HepG2 (cell line): Measurements from ENCODE around the gene CDCA5. TPM values are rescaled to one million over a fixed set of nuclear protein-coding genes. Genes with fewer than 3 reads are reported as not detected.
A peak's percentile ranks its signal among the peaks of the same experiment; 100 is the strongest.

Source experiments
- BCL6 ChIP-seq: IDR thresholded peaks from 2 replicates; pipeline ENCODE4 v1.6.1; 2016; ENCODE audit warnings: missing genetic modification reagents, missing compliant biosample characterization
- EED ChIP-seq: sonication (generic); formaldehyde crosslinking; IDR thresholded peaks from 2 replicates; pipeline ENCODE4 v1.5.0; 2020; ENCODE audit warnings: mild to moderate bottlenecking, missing genetic modification reagents
- GABPB1 ChIP-seq: IDR thresholded peaks from 2 replicates; pipeline ENCODE4 v1.6.1; 2016; ENCODE audit warnings: mild to moderate bottlenecking, missing genetic modification reagents, moderate library complexity, missing compliant biosample characterization
- GFI1 ChIP-seq: sonication (generic); formaldehyde crosslinking; IDR thresholded peaks from 2 replicates; pipeline ENCODE4 v1.5.0; 2020; ENCODE audit warnings: missing genetic modification reagents, mild to moderate bottlenecking, borderline replicate concordance
- HNRNPLL ChIP-seq: fragments of 200-400 bp; formaldehyde crosslinking; IDR thresholded peaks from 2 replicates; pipeline ENCODE4 v1.6.1; 2017; ENCODE audit warnings: mild to moderate bottlenecking, low read depth, low read length; ENCODE audit not compliant: poor library complexity, severe bottlenecking
- KLF11 ChIP-seq: IDR thresholded peaks from 2 replicates; pipeline ENCODE4 v1.6.1; 2016; ENCODE audit warnings: missing compliant biosample characterization
- KMT2B ChIP-seq: IDR thresholded peaks from 2 replicates; pipeline ENCODE4 v1.6.1; 2016; ENCODE audit warnings: missing genetic modification reagents, missing compliant biosample characterization
- PCBP2 ChIP-seq: fragments of 200-400 bp; formaldehyde crosslinking; optimal IDR thresholded peaks from 2 replicates; pipeline ENCODE3; 2018; ENCODE audit warnings: low read length, low read depth; ENCODE audit not compliant: poor library complexity, severe bottlenecking
- PRMT3 ChIP-seq: sonication (generic); formaldehyde crosslinking; IDR thresholded peaks from 2 replicates; pipeline ENCODE4 v1.8.1; 2022; ENCODE audit warnings: low read depth, mild to moderate bottlenecking, moderate library complexity, missing genetic modification reagents, borderline replicate concordance
- REXO4 ChIP-seq: sonication (generic); formaldehyde crosslinking; IDR thresholded peaks from 2 replicates; pipeline ENCODE4 v1.8.0; 2022; ENCODE audit warnings: missing genetic modification reagents, mild to moderate bottlenecking, borderline replicate concordance
- SRSF1 ChIP-seq: fragments of 200-400 bp; formaldehyde crosslinking; optimal IDR thresholded peaks from 2 replicates; pipeline ENCODE3; 2017; ENCODE audit warnings: mild to moderate bottlenecking, low read depth, low read length, moderate library complexity
- SSRP1 ChIP-seq: IDR thresholded peaks from 2 replicates; pipeline ENCODE4 v1.6.1; 2016; ENCODE audit warnings: control low read depth
- ZBTB7B ChIP-seq: sonication (generic); formaldehyde crosslinking; IDR thresholded peaks from 2 replicates; pipeline ENCODE4 v1.4.0; 2020; ENCODE audit warnings: missing genetic modification reagents
- ZNF326 ChIP-seq: sonication (generic); formaldehyde crosslinking; IDR thresholded peaks from 2 replicates; pipeline ENCODE4 v1.4.0; 2020; ENCODE audit warnings: missing genetic modification reagents, borderline replicate concordance
- ZNF383 ChIP-seq: sonication (generic); formaldehyde crosslinking; IDR thresholded peaks from 2 replicates; pipeline ENCODE4 v1.4.0; 2020; ENCODE audit warnings: missing genetic modification reagents, mild to moderate bottlenecking, borderline replicate concordance
- ZNF616 ChIP-seq: sonication (generic); formaldehyde crosslinking; IDR thresholded peaks from 2 replicates; pipeline ENCODE4 v1.5.0; 2020; ENCODE audit warnings: low read depth, mild to moderate bottlenecking, missing genetic modification reagents
- ZSCAN9 ChIP-seq: IDR thresholded peaks from 2 replicates; pipeline ENCODE4 v1.6.1; 2016; ENCODE audit warnings: borderline replicate concordance
- polyA plus RNA-seq, 8 experiments: library from polyadenylated mRNA; depleted of rRNA in 3 of 8; stranded (reverse) in 7 of 8; unstranded in 1 of 8; fragments of >200 nt; fragmentation: Illumina TruSeq in 4 of 8; extraction: Trizol in 4 of 8; gene quantifications; 2 replicates each; pipeline versions ENCODE4 v1.2.1 to v1.2.3, GENCODE V29; 2011 to 2016; ENCODE audit warnings: low read depth in 4 of 8, missing spikeins in 1 of 8, mixed read lengths in 1 of 8; ENCODE audit not compliant: insufficient read depth in 1 of 8
- total RNA-seq, 5 experiments: library from RNA; depleted of rRNA; stranded (reverse); fragments of >200 nt; fragmentation: Illumina TruSeq; extraction: Trizol; gene quantifications; 2 replicates each; pipeline ENCODE4 v1.2.3, GENCODE V29; 2016; ENCODE audit warnings: low read depth in 1 of 5
- TF ChIP-seq, protein P1 (sequence below): sonication (generic); formaldehyde crosslinking; IDR thresholded peaks from 2 replicates; pipeline ENCODE4 v1.8.0; 2022; ENCODE audit warnings: mild to moderate bottlenecking, missing genetic modification reagents; ENCODE audit not compliant: insufficient replicate concordance
- TF ChIP-seq, protein P2 (sequence below): sonication (generic); formaldehyde crosslinking; IDR thresholded peaks from 2 replicates; pipeline ENCODE4 v1.8.1; 2023; ENCODE audit warnings: mild to moderate bottlenecking, missing genetic modification reagents, borderline replicate concordance
- TF ChIP-seq, protein P3 (sequence below): sonication (generic); formaldehyde crosslinking; IDR thresholded peaks from 2 replicates; pipeline ENCODE4 v1.8.0; 2022; ENCODE audit warnings: mild to moderate bottlenecking, missing genetic modification reagents, moderate library complexity
- TF ChIP-seq, protein P4 (sequence below): sonication (generic); formaldehyde crosslinking; IDR thresholded peaks from 2 replicates; pipeline ENCODE4 v1.4.0; 2020; ENCODE audit warnings: missing genetic modification reagents, low read depth, mild to moderate bottlenecking, borderline replicate concordance
- TF ChIP-seq, protein P5 (sequence below): sonication (generic); formaldehyde crosslinking; IDR thresholded peaks from 2 replicates; pipeline ENCODE4 v1.9.0; 2021; ENCODE audit warnings: missing genetic modification reagents, borderline replicate concordance
- TF ChIP-seq, protein P6 (sequence below): sonication (generic); formaldehyde crosslinking; IDR thresholded peaks from 2 replicates; pipeline ENCODE4 v1.4.0; 2020; ENCODE audit warnings: mild to moderate bottlenecking, missing genetic modification reagents

Gene CDCA5
- total and polyA plus RNA-seq, 2 of the 13 experiments (the other 11 are each of a cell fraction or from before 2014, with no cell fraction given): 13.5 to 50.6 TPM

DNA sequence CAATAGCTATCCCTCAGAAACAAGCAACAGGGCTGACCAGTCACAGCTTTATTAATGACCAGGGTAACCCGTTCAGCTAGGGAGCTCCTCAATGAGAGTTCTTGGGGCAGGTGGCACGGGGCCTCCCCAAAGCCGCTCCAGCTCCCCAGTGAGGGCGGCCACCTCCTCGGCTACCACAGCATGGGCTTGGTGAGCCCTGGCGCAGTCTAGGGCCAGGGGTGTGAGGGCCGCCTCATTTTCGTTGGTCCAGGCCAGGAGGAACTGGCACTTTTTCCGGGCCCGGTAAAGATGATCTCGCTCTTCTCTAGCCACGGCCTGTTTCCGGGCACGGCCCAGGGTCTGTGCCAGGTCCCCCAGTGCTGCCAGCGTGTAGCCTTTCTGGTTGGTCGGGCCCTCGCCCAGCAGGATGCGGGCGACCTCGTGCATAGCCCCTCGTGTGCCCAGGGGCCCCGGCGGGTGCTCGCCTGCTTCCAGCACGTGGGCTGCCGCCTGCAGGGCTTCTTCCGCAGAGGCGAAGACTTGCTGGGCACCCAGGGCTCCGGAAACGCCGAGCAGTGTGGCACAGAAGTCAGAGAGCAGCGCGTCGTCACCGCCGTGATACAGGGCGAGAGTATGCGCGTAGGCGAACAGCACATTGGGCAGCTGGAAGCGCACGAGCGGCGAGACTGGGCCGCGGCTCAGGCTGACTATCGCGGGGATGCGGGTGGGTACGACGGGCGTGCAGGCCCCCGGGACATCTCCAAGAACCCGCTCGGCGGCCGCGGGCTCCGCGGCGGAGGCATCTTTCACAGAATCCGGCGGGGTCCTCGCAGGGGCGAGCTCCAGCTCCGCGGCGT, 32.7 kb upstream of the CDCA5 start (continued):
- TF ChIP-seq PRMT3 (no peak), ZSCAN9 (CRISPR knock-in tag) (0 out of 2 replicates have a peak, but pooled peaks have one; percentile 14), KLF11 (no peak), PCBP2 (no peak), ZNF383 (CRISPR knock-in tag) (no peak), EED (CRISPR knock-in tag) (no peak), REXO4 (CRISPR knock-in tag) (no peak; the same call in 1 of the 2 replicates), GFI1 (CRISPR knock-in tag) (no peak), SRSF1 (peak; percentile 4), ZNF326 (CRISPR knock-in tag) (no peak), ZNF616 (CRISPR knock-in tag) (0 out of 2 replicates have a peak, but pooled peaks have one; percentile 41), KMT2B (CRISPR knock-in tag) (no peak), ZBTB7B (CRISPR knock-in tag) (no peak), HNRNPLL (no peak), BCL6 (CRISPR knock-in tag) (no peak), SSRP1 (CRISPR knock-in tag) (no peak), GABPB1 (CRISPR knock-in tag) (no peak)
- TF ChIP-seq, protein P1, sequence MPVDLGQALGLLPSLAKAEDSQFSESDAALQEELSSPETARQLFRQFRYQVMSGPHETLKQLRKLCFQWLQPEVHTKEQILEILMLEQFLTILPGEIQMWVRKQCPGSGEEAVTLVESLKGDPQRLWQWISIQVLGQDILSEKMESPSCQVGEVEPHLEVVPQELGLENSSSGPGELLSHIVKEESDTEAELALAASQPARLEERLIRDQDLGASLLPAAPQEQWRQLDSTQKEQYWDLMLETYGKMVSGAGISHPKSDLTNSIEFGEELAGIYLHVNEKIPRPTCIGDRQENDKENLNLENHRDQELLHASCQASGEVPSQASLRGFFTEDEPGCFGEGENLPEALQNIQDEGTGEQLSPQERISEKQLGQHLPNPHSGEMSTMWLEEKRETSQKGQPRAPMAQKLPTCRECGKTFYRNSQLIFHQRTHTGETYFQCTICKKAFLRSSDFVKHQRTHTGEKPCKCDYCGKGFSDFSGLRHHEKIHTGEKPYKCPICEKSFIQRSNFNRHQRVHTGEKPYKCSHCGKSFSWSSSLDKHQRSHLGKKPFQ: peak; percentile 4
- TF ChIP-seq, protein P2, sequence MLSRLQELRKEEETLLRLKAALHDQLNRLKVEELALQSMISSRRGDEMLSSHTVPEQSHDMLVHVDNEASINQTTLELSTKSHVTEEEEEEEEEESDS (CRISPR knock-in tag): no peak
- TF ChIP-seq, protein P3, sequence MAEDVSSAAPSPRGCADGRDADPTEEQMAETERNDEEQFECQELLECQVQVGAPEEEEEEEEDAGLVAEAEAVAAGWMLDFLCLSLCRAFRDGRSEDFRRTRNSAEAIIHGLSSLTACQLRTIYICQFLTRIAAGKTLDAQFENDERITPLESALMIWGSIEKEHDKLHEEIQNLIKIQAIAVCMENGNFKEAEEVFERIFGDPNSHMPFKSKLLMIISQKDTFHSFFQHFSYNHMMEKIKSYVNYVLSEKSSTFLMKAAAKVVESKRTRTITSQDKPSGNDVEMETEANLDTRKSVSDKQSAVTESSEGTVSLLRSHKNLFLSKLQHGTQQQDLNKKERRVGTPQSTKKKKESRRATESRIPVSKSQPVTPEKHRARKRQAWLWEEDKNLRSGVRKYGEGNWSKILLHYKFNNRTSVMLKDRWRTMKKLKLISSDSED (CRISPR knock-in tag): 0 out of 2 replicates have a peak, but pooled peaks have one; percentile 69
- TF ChIP-seq, protein P4, sequence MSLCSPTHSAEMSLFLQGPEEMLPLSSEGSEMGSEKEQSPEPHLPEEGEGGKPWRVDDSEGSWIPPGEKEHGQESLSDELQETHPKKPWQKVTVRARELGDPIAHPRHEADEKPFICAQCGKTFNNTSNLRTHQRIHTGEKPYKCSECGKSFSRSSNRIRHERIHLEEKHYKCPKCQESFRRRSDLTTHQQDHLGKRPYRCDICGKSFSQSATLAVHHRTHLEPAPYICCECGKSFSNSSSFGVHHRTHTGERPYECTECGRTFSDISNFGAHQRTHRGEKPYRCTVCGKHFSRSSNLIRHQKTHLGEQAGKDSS: no peak
- TF ChIP-seq, protein P5, sequence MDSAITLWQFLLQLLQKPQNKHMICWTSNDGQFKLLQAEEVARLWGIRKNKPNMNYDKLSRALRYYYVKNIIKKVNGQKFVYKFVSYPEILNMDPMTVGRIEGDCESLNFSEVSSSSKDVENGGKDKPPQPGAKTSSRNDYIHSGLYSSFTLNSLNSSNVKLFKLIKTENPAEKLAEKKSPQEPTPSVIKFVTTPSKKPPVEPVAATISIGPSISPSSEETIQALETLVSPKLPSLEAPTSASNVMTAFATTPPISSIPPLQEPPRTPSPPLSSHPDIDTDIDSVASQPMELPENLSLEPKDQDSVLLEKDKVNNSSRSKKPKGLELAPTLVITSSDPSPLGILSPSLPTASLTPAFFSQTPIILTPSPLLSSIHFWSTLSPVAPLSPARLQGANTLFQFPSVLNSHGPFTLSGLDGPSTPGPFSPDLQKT (CRISPR knock-in tag): no peak
- TF ChIP-seq, protein P6, sequence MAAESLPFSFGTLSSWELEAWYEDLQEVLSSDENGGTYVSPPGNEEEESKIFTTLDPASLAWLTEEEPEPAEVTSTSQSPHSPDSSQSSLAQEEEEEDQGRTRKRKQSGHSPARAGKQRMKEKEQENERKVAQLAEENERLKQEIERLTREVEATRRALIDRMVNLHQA (CRISPR knock-in tag): no peak
